Measurements from ENCODE around the gene ADAMTS2. TPM values are rescaled to one million over a fixed set of nuclear protein-coding genes. Genes with fewer than 3 reads are reported as not detected.

ADAMTS2 gene
- total and polyA plus RNA-seq, 2 of the 4 experiments (the other 2 are of a cell fraction), result 19.0 to 58.8 TPM

DNA sequence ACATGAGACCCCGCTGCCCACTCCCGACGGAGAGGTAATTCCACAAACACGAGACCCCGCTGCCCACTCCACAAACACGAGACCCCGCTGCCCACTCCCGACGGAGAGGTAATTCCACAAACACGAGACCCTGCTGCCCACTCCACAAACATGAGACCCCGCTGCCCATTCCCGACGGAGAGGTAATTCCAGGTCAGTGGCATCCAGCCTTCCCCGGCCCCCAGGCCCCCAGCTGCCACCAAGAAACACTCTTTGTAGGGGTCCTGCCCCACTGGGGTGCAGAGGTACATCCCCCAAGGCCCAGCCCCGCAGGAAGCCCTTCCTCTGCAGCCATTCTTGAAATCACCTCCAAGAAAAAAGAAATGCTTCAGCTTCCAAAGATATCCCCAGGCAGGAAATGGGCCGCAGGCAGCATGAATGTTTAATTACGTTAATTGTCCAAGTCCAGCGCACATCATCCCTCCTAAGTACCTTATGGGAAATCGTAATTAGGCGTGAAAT lies 115.9 kb downstream of the ADAMTS2 start:
- H3K9ac ChIP-seq (ENCODE audit: low read depth, low read length), result no peak overlapping the region
- no peaks in the 10 kb centered on the region; the same call in 1 of the 2 replicates for H3K9me1 ChIP-seq (ENCODE audit: insufficient read depth, low read length)
- ChIA-PET CTCF (interaction anchor here (0.7 kb wide), 1 partner anchor 8 kb away, joined by 3 read pairs; no protein-coding TSS in a partner anchor), POLR2A (ENCODE audit: unreplicated experiment) (no interaction called here)
- no peak overlapping the region for H4K91ac ChIP-seq (ENCODE audit: insufficient read depth, low read depth, low read length)
- BruUV-seq (replicated peaks), result no TSS peak
- no peaks in the 10 kb centered on the region for H3K27me3 ChIP-seq (ENCODE audit: control insufficient read depth, insufficient read depth, low read length)
- H2BK20ac ChIP-seq (ENCODE audit: low read depth, low read length), result no peak overlapping the region
- no peak overlapping the region for H3K4me3 ChIP-seq (ENCODE audit: insufficient read depth, low read depth, low read length)
- no peak overlapping the region for H3K56ac ChIP-seq (ENCODE audit: extremely low read depth, insufficient read depth, low read length)
- no peak overlapping the region for H4K8ac ChIP-seq (ENCODE audit: low read depth in 2 of 2, low read length in 2 of 2)
- no peak overlapping the region for H3K4me2 ChIP-seq (ENCODE audit: low read depth, low read length)
- in situ Hi-C loops (cut with MboI; ENCODE audit: low sequenced_read_pairs), result no loop called here
- no peak overlapping the region for H3K14ac ChIP-seq (replicated peaks; ENCODE audit: low read depth, low read length)
- peaks cover 21 to 46% of the 10 kb centered on the region in 2 experiments; a peak in 3 of 4 replicates for H3K79me1 ChIP-seq (ENCODE audit: low read depth in 1 of 2, low read length in 2 of 2)
- no peak overlapping the region for H3K18ac ChIP-seq (ENCODE audit: low read depth, low read length)
- WGBS, 2 experiments (ENCODE audit: extremely low coverage in 2 of 2, insufficient read length in 1 of 2), result 91% methylated on average over 4 of the region's 20 CpGs; no CpG with 5 or more reads in 1 of the 2 experiments
- no peak overlapping the region for H2BK15ac ChIP-seq (ENCODE audit: low read depth, low read length)
- H4K5ac ChIP-seq (ENCODE audit: low read depth, low read length), result no peak overlapping the region
- H2AK5ac ChIP-seq (ENCODE audit: low read depth, low read length), result no peak overlapping the region
- H3K4ac ChIP-seq (ENCODE audit: low read depth, low read length), result no peak overlapping the region
- TF ChIP-seq CTCF (conservative IDR thresholded peaks at IDR 0.05; ENCODE audit: low read depth, low read length) (no peak), POLR2A (IDR thresholded peaks at IDR 0.05; ENCODE audit: low read depth, low read length) (no peak), MXI1 (IDR thresholded peaks at IDR 0.05; ENCODE audit: borderline replicate concordance, low read depth, low read length) (no peak)
- DNase-seq (no peak), ATAC-seq (ENCODE audit: low read depth) (no peak)
- H3K4me1 ChIP-seq (ENCODE audit: control insufficient read depth, insufficient read depth, low read length), result peaks cover 19% of the 10 kb centered on the region
- peaks cover 3% of the 10 kb centered on the region; the same call in 1 of the 2 replicates for H3K36me3 ChIP-seq (ENCODE audit: control insufficient read depth, insufficient read depth, low read length)
- H4K20me1 ChIP-seq (ENCODE audit: insufficient read depth, low read length), result peaks cover 13% of the 10 kb centered on the region
- no peaks in the 10 kb centered on the region for H3K9me3 ChIP-seq (ENCODE audit: control insufficient read depth, insufficient read depth, low read length)
- no peak overlapping the region for H3K23ac ChIP-seq (ENCODE audit: low read depth, low read length)
- dilution Hi-C loops (cut with HindIII; ENCODE audit: low sequenced_read_pairs, unreplicated experiment), result no loop called here
- intact Hi-C loops (cut with micrococcal nuclease), result no loop called here
- no peak overlapping the region for H3K27ac ChIP-seq (ENCODE audit: insufficient read depth, low read length)
- no peak overlapping the region for H2AFZ ChIP-seq (replicated peaks; ENCODE audit: low read length, poor library complexity)
- H2AK9ac ChIP-seq (replicated peaks; ENCODE audit: low read depth, low read length, poor library complexity), result peak overlapping the region; percentile 18
- no peak overlapping the region for H2BK120ac ChIP-seq (ENCODE audit: low read depth, low read length)
- H2BK5ac ChIP-seq (ENCODE audit: low read depth, low read length, poor library complexity, severe bottlenecking), result no peak overlapping the region
